CD14-positive monocyte (primary cell): ENCODE data around the gene EYA4. TPM values are rescaled to one million over a fixed set of nuclear protein-coding genes. Genes with fewer than 3 reads are reported as not detected.

Experiments used
- DNase-seq, 3 donors: peaks; one replicate each; pipeline ENCODE4 v3.0.0-alpha.2; 2011 to 2022
- H2AFZ ChIP-seq: 2 replicates; pipeline ENCODE4 v1.6.0; 2012; ENCODE audit warnings: mild to moderate bottlenecking, low read depth, low read length, inconsistent platforms; ENCODE audit not compliant: insufficient read depth, poor library complexity, severe bottlenecking
- H3K27ac ChIP-seq, 2 donors: 1 replicate in 1 of 2; 2 replicates in 1 of 2; pipeline ENCODE4 v1.5.1; 2012 to 2013; ENCODE audit warnings: low read length in 2 of 2, control low read depth in 1 of 2, inconsistent platforms in 1 of 2, low read depth in 1 of 2, mild to moderate bottlenecking in 1 of 2
- H3K27me3 ChIP-seq, 2 donors: one replicate each; pipeline versions ENCODE4 v1.6.0 to v1.6.1; 2011 to 2013; ENCODE audit warnings: low read length in 2 of 2; ENCODE audit not compliant: control insufficient read depth in 2 of 2, insufficient read depth in 2 of 2
- H3K36me3 ChIP-seq, 2 donors: replicated peaks in 1 of 2; 1 replicate in 1 of 2; 2 replicates in 1 of 2; pipeline versions ENCODE4 v1.5.1 to v1.6.1; 2012 to 2013; ENCODE audit warnings: low read length in 2 of 2, control low read depth in 1 of 2, inconsistent platforms in 1 of 2, mild to moderate bottlenecking in 1 of 2; ENCODE audit not compliant: insufficient read depth in 2 of 2, control insufficient read depth in 1 of 2
- H3K4me1 ChIP-seq, 2 donors: 1 replicate in 1 of 2; 2 replicates in 1 of 2; pipeline versions ENCODE4 v1.5.1 to v1.6.1; 2012 to 2013; ENCODE audit warnings: low read length in 2 of 2, control low read depth in 1 of 2, inconsistent platforms in 1 of 2, mild to moderate bottlenecking in 1 of 2, moderate library complexity in 1 of 2; ENCODE audit not compliant: insufficient read depth in 2 of 2, control insufficient read depth in 1 of 2
- H3K4me2 ChIP-seq: replicated peaks from 2 replicates; pipeline ENCODE3; 2012; ENCODE audit warnings: low read length, moderate library complexity, mild to moderate bottlenecking; ENCODE audit not compliant: poor library complexity, severe bottlenecking; ENCODE audit errors: extremely low read depth
- H3K4me3 ChIP-seq, 3 experiments: fragments of 200-600 bp in 1 of 3; sonication (generic) in 1 of 3; replicated peaks in 1 of 3; 1 replicate in 2 of 3; 2 replicates in 1 of 3; pipeline ENCODE4 v1.5.1; 2011 to 2013; ENCODE audit warnings: low read length in 3 of 3, mild to moderate bottlenecking in 3 of 3, control low read depth in 2 of 3, low read depth in 2 of 3, inconsistent platforms in 1 of 3, moderate library complexity in 1 of 3
- H3K79me2 ChIP-seq: 2 replicates; pipeline ENCODE4 v1.6.0; 2012; ENCODE audit warnings: mild to moderate bottlenecking, control low read depth, inconsistent platforms, low read length, moderate library complexity; ENCODE audit not compliant: insufficient read depth
- H3K9ac ChIP-seq: 2 replicates; pipeline ENCODE4 v1.6.0; 2017; ENCODE audit warnings: low read length, mild to moderate bottlenecking; ENCODE audit not compliant: insufficient read depth, poor library complexity, severe bottlenecking
- H3K9me3 ChIP-seq, 2 donors: replicated peaks in 1 of 2; 1 replicate in 1 of 2; 2 replicates in 1 of 2; pipeline versions ENCODE4 v1.5.1 to v1.6.1; 2012 to 2013; ENCODE audit warnings: low read length in 2 of 2, control low read depth in 1 of 2; ENCODE audit not compliant: control insufficient read depth in 1 of 2, insufficient read depth in 1 of 2
- H4K20me1 ChIP-seq: 2 replicates; pipeline ENCODE4 v1.6.0; 2012; ENCODE audit warnings: mild to moderate bottlenecking, low read length, control low read depth, moderate library complexity; ENCODE audit not compliant: insufficient read depth
- H3K27ac Mint-ChIP-seq, 7 donors: one replicate each; pipeline ENCODE4 v1.8.0; 2020; ENCODE audit warnings: mild to moderate bottlenecking in 7 of 7, mixed read lengths in 7 of 7, moderate library complexity in 6 of 7, inconsistent platforms in 2 of 7
- H3K27me3 Mint-ChIP-seq, 3 donors: one replicate each; pipeline ENCODE4 v1.8.0; 2021 to 2022; ENCODE audit warnings: low read depth in 3 of 3, mild to moderate bottlenecking in 3 of 3, mixed read lengths in 3 of 3, moderate library complexity in 3 of 3, inconsistent platforms in 1 of 3
- H3K36me3 Mint-ChIP-seq, 2 donors: one replicate each; pipeline ENCODE4 v1.8.0; 2020; ENCODE audit warnings: mixed read lengths in 2 of 2, inconsistent platforms in 1 of 2, mild to moderate bottlenecking in 1 of 2
- H3K4me1 Mint-ChIP-seq: one replicate; pipeline ENCODE4 v1.8.0; 2020; ENCODE audit warnings: mild to moderate bottlenecking, mixed read lengths
- H3K4me3 Mint-ChIP-seq, 2 donors: one replicate each; pipeline ENCODE4 v1.8.0; 2020; ENCODE audit warnings: mild to moderate bottlenecking in 2 of 2, mixed read lengths in 2 of 2, moderate library complexity in 1 of 2
- H3K9me3 Mint-ChIP-seq, 7 donors: one replicate each; pipeline ENCODE4 v1.8.0; 2020 to 2022; ENCODE audit warnings: mixed read lengths in 7 of 7, mild to moderate bottlenecking in 6 of 7, moderate library complexity in 6 of 7, inconsistent platforms in 2 of 7
- WGBS: methylation state at CpG from one replicate; pipeline ENCODE4 v1.1.5; 2013; ENCODE audit warnings: missing lambda C conversion rate; ENCODE audit not compliant: insufficient coverage; 5-methylcytosine and 5-hydroxymethylcytosine counted together
- intact Hi-C, 2 donors: fragments of 100-400 bp; cut with micrococcal nuclease; formaldehyde crosslinking; loops; one replicate each; pipeline versions ENCODE4 v1.15.0 to v1.15.1; 2023
- polyA plus RNA-seq, 3 donors: library from polyadenylated mRNA; depleted of rRNA in 1 of 3; unstranded in 2 of 3; stranded (reverse) in 1 of 3; fragments of 300-500 nt in 2 of 3; fragments of >200 nt in 1 of 3; fragmentation: Illumina TruSeq in 2 of 3; gene quantifications; 1 replicate in 2 of 3; 2 replicates in 1 of 3; pipeline ENCODE4 v1.2.3, GENCODE V29; 2012 to 2021
- TF ChIP-seq, protein P1 (sequence below): fragments of 200-600 bp; IDR thresholded peaks from one replicate; pipeline ENCODE4 v1.8.0; 2022; ENCODE audit warnings: antibody characterized with exemption, mild to moderate bottlenecking

EYA4 gene
- polyA plus RNA-seq, 3 donors = not detected

DNA sequence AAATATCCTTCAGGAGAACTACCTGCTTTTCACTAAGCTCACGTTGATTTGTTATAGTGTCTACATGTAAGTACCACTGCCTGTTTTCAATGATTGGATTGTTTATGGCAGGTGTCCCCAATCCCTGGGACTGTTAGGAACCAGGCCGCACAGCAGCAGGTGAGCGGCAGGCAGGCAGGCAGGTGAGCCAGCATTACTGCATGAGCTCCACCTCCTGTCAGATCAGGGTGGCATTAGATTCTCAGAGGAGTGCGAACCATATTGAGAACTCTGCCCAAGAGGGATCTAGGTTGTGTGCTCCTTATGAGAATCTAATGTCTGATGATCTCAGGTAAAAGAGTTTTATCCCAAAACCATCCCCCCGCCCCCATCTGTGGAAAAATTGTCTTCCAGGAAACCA lies 303.3 kb downstream of the EYA4 start:
- no peak overlapping the region for H3K9ac ChIP-seq
- no peak overlapping the region for H3K4me3 ChIP-seq
- H3K4me2 ChIP-seq = no peak overlapping the region
- H3K4me1 ChIP-seq = no peaks in the 10 kb centered on the region
- H4K20me1 ChIP-seq = no peaks in the 10 kb centered on the region
- WGBS = 95% methylated on average over 2 of the region's 5 CpGs
- DNase-seq = no peak
- no peaks in the 10 kb centered on the region for H3K36me3 ChIP-seq
- H2AFZ ChIP-seq = no peak overlapping the region
- no peak overlapping the region for H3K4me3 Mint-ChIP-seq
- no peak overlapping the region for H3K27ac ChIP-seq
- H3K27me3 ChIP-seq = no peaks in the 10 kb centered on the region
- peaks cover 0 to 4% (median 1%) of the 10 kb centered on the region in 3 donors for H3K27me3 Mint-ChIP-seq
- no peaks in the 10 kb centered on the region for H3K9me3 ChIP-seq
- H3K36me3 Mint-ChIP-seq = no peaks in the 10 kb centered on the region
- H3K4me1 Mint-ChIP-seq = no peaks in the 10 kb centered on the region
- no peaks in the 10 kb centered on the region for H3K79me2 ChIP-seq
- no peak overlapping the region for H3K27ac Mint-ChIP-seq
- intact Hi-C loops = no loop called here
- no peaks in the 10 kb centered on the region for H3K9me3 Mint-ChIP-seq
- TF ChIP-seq, protein P1, sequence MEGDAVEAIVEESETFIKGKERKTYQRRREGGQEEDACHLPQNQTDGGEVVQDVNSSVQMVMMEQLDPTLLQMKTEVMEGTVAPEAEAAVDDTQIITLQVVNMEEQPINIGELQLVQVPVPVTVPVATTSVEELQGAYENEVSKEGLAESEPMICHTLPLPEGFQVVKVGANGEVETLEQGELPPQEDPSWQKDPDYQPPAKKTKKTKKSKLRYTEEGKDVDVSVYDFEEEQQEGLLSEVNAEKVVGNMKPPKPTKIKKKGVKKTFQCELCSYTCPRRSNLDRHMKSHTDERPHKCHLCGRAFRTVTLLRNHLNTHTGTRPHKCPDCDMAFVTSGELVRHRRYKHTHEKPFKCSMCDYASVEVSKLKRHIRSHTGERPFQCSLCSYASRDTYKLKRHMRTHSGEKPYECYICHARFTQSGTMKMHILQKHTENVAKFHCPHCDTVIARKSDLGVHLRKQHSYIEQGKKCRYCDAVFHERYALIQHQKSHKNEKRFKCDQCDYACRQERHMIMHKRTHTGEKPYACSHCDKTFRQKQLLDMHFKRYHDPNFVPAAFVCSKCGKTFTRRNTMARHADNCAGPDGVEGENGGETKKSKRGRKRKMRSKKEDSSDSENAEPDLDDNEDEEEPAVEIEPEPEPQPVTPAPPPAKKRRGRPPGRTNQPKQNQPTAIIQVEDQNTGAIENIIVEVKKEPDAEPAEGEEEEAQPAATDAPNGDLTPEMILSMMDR = no peak

DNA sequence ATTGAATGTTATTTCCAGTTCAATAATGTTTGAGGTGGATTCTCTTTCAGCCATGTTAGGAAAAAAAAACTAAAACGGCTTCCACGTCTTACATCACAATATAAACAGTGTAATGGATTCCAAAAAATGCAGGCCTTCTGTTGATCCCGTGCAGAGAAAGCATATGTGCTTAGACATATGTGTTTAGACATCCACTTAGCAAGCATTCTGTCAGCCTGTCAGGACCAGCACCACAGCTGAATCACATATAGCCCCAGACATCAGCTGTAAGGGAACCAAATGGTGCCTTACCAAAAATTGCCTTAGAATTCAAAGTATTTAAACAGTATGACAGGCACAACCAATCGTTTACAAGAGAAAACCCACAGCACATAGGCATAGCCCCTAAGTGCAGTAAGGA lies 304.9 kb downstream of the EYA4 start:
- H3K4me2 ChIP-seq = no peak overlapping the region
- H3K79me2 ChIP-seq = no peaks in the 10 kb centered on the region
- DNase-seq = no peak
- H3K4me1 ChIP-seq = no peaks in the 10 kb centered on the region
- no peak overlapping the region for H3K4me3 ChIP-seq
- H4K20me1 ChIP-seq = no peaks in the 10 kb centered on the region
- H3K36me3 Mint-ChIP-seq = no peaks in the 10 kb centered on the region
- 50% methylated on average over 1 of the region's 4 CpGs for WGBS
- H2AFZ ChIP-seq = no peak overlapping the region
- no peaks in the 10 kb centered on the region for H3K4me1 Mint-ChIP-seq
- no peak overlapping the region for H3K27ac Mint-ChIP-seq
- peaks cover 0 to 4% (median 1%) of the 10 kb centered on the region in 3 donors for H3K27me3 Mint-ChIP-seq
- no peak overlapping the region for H3K27ac ChIP-seq
- no peaks in the 10 kb centered on the region for H3K9me3 ChIP-seq
- no peaks in the 10 kb centered on the region for H3K27me3 ChIP-seq
- H3K36me3 ChIP-seq = no peaks in the 10 kb centered on the region
- no peaks in the 10 kb centered on the region for H3K9me3 Mint-ChIP-seq
- TF ChIP-seq, protein P1 = no peak
- H3K4me3 Mint-ChIP-seq = no peak overlapping the region
- no peak overlapping the region for H3K9ac ChIP-seq
- intact Hi-C loops = no loop called here
